Fibroblast of skin of right quadriceps (primary cell): ENCODE data around the gene MTG2.

Source experiments
- DNase-seq: peaks from one replicate; pipeline ENCODE4 v3.0.0-alpha.2; 2013

The MTG2 gene, protein sequence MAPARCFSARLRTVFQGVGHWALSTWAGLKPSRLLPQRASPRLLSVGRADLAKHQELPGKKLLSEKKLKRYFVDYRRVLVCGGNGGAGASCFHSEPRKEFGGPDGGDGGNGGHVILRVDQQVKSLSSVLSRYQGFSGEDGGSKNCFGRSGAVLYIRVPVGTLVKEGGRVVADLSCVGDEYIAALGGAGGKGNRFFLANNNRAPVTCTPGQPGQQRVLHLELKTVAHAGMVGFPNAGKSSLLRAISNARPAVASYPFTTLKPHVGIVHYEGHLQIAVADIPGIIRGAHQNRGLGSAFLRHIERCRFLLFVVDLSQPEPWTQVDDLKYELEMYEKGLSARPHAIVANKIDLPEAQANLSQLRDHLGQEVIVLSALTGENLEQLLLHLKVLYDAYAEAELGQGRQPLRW

DNA sequence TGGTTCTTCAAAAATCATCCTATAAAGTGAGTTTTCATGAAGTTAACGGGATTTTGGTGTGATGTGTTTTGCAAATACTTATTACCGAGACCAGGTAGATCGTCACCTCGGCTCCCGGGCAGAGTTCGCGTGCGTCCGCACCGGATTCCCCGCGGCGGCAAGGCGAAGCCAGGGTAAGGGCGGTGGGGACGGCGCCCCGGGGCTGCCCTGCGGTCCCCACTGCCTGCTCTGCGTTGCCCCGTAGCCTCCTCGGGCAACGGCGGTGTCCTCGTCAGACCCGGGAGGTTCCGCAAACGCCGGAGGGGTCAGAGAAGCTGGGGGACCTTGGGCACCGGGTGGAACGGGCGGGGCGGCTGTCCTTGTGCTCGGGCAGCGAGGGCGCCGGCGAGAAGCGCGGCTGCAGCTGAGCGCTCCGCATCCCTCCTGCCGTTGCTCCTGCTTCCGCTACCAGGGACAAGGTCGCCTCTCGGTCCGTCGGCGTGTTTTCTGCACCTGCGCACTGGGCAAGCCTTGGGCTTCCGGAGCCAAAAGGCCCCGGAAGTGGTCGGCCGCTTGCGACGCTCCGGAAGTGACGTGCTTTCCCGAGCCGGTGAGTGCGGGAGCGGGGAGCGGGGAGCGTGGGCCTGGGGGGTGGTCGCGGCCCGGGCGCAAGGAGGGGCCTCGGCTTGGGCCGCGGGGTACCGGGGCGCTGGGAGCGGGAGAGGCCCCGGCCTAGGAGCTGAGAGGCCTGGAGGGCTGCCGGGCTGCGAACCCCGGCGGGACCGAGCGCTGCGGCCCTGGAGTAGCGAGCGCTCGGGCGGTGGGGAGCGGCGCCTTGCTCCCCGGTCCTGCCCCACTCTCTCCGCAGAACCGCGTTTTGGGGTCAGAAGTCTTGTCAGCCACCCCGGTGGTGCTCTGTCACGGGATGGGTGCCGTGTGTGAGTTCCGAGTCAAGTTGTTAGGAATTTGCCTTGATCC lies at the start of gene MTG2:
Gene MTG2, plus strand, starts transcription at position 560 of the 957 bp plus-strand sequence. CDS start 10,393 bp downstream, outside the sequence.
- peak; percentile 94 for DNase-seq

- DNase-seq = no peak
Observed at GRCh38 chr20:62133051-62133845, 49.6 kb upstream of the MTG2 start.

GRCh38 chr20:62133864-62134263 lies 49.0 kb upstream of the MTG2 start:
- no peak for DNase-seq

- DNase-seq = no peak
Observed at GRCh38 chr20:62134735-62135231, 48.0 kb upstream of the MTG2 start.

GRCh38 chr20:62135573-62136266 lies 47.1 kb upstream of the MTG2 start:
- no peak for DNase-seq

- DNase-seq = peak; percentile 50
Observed at GRCh38 chr20:62136283-62137091, 46.3 kb upstream of the MTG2 start.

- DNase-seq = no peak
Observed at GRCh38 chr20:62137092-62137384, 45.8 kb upstream of the MTG2 start.

GRCh38 chr20:62137478-62138203 lies 45.2 kb upstream of the MTG2 start:
- DNase-seq = no peak

- no peak for DNase-seq
Observed at GRCh38 chr20:62138204-62138543, 44.7 kb upstream of the MTG2 start.

GRCh38 chr20:62138912-62139311 lies 43.9 kb upstream of the MTG2 start:
- no peak for DNase-seq

GRCh38 chr20:62139636-62140035 lies 43.2 kb upstream of the MTG2 start:
- no peak for DNase-seq

GRCh38 chr20:62141043-62141396 lies 41.8 kb upstream of the MTG2 start:
- DNase-seq = no peak

- no peak for DNase-seq
Observed at GRCh38 chr20:62141397-62142251, 41.2 kb upstream of the MTG2 start.

GRCh38 chr20:62142252-62143080 lies 40.4 kb upstream of the MTG2 start:
- DNase-seq = no peak

- DNase-seq = peak; percentile 88
Observed at GRCh38 chr20:62143081-62143956, 39.5 kb upstream of the MTG2 start, which contains the start of the genes PSMA7 and SS18L1. TSS of gene PSMA7 (minus strand) at chr20:62143394. CDS start at chr20:62143303, 91 bp downstream. TSS of gene SS18L1 (plus strand) at chr20:62143769. CDS start at chr20:62143821, 52 bp downstream.

DNA sequence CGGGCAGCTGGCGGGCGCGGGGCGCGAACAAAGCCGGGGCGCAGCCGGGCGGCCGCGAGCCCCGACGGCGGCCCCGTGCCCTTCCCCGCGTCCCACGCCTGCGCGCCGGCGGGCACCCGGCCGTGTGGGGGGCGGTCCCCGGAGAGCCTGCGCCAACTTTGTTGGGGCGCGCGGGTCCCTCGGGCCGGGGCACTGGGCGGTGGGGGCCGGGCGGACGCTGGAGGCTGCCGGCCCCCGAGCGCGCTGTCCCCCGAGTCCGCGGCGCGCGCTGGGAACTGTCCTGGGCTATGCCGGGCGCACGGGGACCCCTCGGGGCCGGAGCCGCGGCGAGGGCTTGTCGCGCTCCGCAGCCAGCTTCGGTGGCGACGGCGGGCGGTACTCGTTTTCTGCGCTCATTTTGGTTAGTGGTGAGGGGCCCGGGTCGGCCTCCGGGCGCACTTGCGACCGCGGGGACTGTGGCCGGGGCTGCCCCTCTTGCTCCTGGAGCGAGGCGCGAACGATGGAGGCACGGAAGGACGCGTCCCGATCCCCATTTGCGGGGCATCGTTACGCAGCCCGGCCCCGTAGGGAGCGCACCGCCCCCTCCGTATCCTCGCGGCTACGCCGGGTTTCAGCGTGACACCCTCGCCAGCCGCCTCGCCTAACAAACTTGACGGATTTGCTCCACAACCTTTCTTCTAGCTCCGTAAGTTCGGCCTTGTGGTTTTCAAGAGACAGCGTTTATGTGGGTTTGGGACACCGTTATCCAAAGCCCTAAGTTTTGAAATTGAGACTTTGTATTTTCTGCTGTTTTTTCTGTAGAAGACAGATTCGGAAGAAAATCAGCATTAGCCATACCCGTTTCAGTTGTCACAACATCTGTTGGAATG lies 38.6 kb upstream of the MTG2 start:
- DNase-seq = peak; percentile 48

- DNase-seq = no peak
Observed at GRCh38 chr20:62145688-62146018, 37.2 kb upstream of the MTG2 start.
